Endothelial cell of umbilical vein (primary cell): ENCODE results near the gene ARHGAP10. TPM values are rescaled to one million over a fixed set of nuclear protein-coding genes. Genes with fewer than 3 reads are reported as not detected.

Source experiments
- BruUV-seq: library from RNA; stranded (reverse); fragments of 400-500 nt; replicated peaks from 2 replicates; lab custom pipeline; 2021; lab: Mats Ljungman, UMichigan
- CTCF ChIA-PET: fragments of 300-600, 350-600 bp; sonication (Branson Sonifier 250); formaldehyde crosslinking; loops from one replicate; lab custom pipeline; 2021; ENCODE audit warnings: antibody characterized with exemption, inconsistent platforms; lab: Charles Lee
- POLR2A ChIA-PET: fragments of 300-600, 350-600 bp; sonication (Branson Sonifier 250); formaldehyde crosslinking; loops from one replicate; lab custom pipeline; 2021; ENCODE audit warnings: antibody characterized with exemption, inconsistent platforms; lab: Charles Lee
- DNase-seq: peaks from one replicate; pipeline ENCODE4 v3.0.0-alpha.2; 2011; ENCODE audit warnings: low read depth, low spot score
- FAIRE-seq: peaks from 2 replicates; lab custom pipeline; 2011; peaks lifted over from hg19 to GRCh38; lab: Jason Lieb, UNC
- H2AFZ ChIP-seq: 2 replicates; pipeline ENCODE4 v1.6.0; 2012; ENCODE audit warnings: low read depth, low read length, control low read depth, inconsistent platforms
- H3K27ac ChIP-seq: 2 replicates; pipeline ENCODE4 v1.5.1; 2011; ENCODE audit warnings: low read depth, mild to moderate bottlenecking, control low read depth, low read length, moderate library complexity; ENCODE audit not compliant: insufficient read depth
- H3K27me3 ChIP-seq, 2 experiments: 2 replicates each; pipeline versions ENCODE4 v1.6.0 to v1.6.1; 2011; ENCODE audit warnings: low read length in 2 of 2, mixed read lengths in 1 of 2; ENCODE audit not compliant: control insufficient read depth in 2 of 2, insufficient read depth in 2 of 2
- H3K36me3 ChIP-seq, 2 experiments: 2 replicates in 1 of 2; 3 replicates in 1 of 2; pipeline ENCODE4 v1.5.1; 2011; ENCODE audit warnings: low read length in 2 of 2, mild to moderate bottlenecking in 1 of 2, moderate library complexity in 1 of 2; ENCODE audit not compliant: control insufficient read depth in 2 of 2, insufficient read depth in 2 of 2; ENCODE audit errors: extremely low read depth in 1 of 2
- H3K4me1 ChIP-seq: 3 replicates; pipeline ENCODE4 v1.5.1; 2011; ENCODE audit warnings: mild to moderate bottlenecking, low read length; ENCODE audit not compliant: control insufficient read depth, insufficient read depth; ENCODE audit errors: extremely low read depth
- H3K4me2 ChIP-seq: 2 replicates; pipeline ENCODE4 v1.6.1; 2011; ENCODE audit warnings: low read length, control low read depth, mixed read lengths; ENCODE audit not compliant: insufficient read depth
- H3K4me3 ChIP-seq, 3 experiments: fragments of 200-600 bp in 1 of 3; sonication (generic), shearing (Covaris generic) in 1 of 3; replicated peaks in 1 of 3; 2 replicates each; pipeline ENCODE4 v1.5.1; 2011 to 2016; ENCODE audit warnings: control low read depth in 3 of 3, low read length in 3 of 3, mild to moderate bottlenecking in 2 of 3, inconsistent platforms in 1 of 3, low read depth in 1 of 3, moderate library complexity in 1 of 3; ENCODE audit not compliant: insufficient read depth in 1 of 3
- H3K79me2 ChIP-seq: 2 replicates; pipeline ENCODE4 v1.6.0; 2012; ENCODE audit warnings: low read length, inconsistent platforms; ENCODE audit not compliant: control insufficient read depth, insufficient read depth
- H3K9ac ChIP-seq: replicated peaks from 2 replicates; pipeline ENCODE3; 2011; ENCODE audit warnings: low read length, control low read depth; ENCODE audit not compliant: insufficient read depth; ENCODE audit errors: extremely low read depth
- H3K9me1 ChIP-seq: replicated peaks from 3 replicates; pipeline ENCODE4 v1.6.0; 2011; ENCODE audit warnings: mild to moderate bottlenecking, low read length; ENCODE audit not compliant: control insufficient read depth, insufficient read depth; ENCODE audit errors: extremely low read depth
- H3K9me3 ChIP-seq: replicated peaks from 2 replicates; pipeline ENCODE4 v1.5.1; 2012; ENCODE audit warnings: low read length, inconsistent platforms; ENCODE audit not compliant: control insufficient read depth, insufficient read depth
- H4K20me1 ChIP-seq: replicated peaks from 2 replicates; pipeline ENCODE3; 2011; ENCODE audit warnings: mild to moderate bottlenecking, low read length; ENCODE audit not compliant: control insufficient read depth, insufficient read depth; ENCODE audit errors: extremely low read depth
- CTCF ChIP-seq, 2 donors: IDR thresholded peaks; 1 replicate in 1 of 2; 2 replicates in 1 of 2; pipeline ENCODE4 v1.5.1; 2011; ENCODE audit warnings: low read length in 2 of 2, mild to moderate bottlenecking in 2 of 2, moderate library complexity in 2 of 2, control low read depth in 1 of 2, inconsistent platforms in 1 of 2, low read depth in 1 of 2; ENCODE audit not compliant: insufficient read depth in 1 of 2; ENCODE audit errors: extremely low read depth in 1 of 2
- EZH2 ChIP-seq: IDR thresholded peaks from 2 replicates; pipeline ENCODE4 v1.6.1; 2012; ENCODE audit warnings: borderline replicate concordance, low read depth, mild to moderate bottlenecking, moderate library complexity, low read length, inconsistent platforms; ENCODE audit not compliant: severe bottlenecking
- FOS ChIP-seq: IDR thresholded peaks from 2 replicates; pipeline ENCODE4 v1.6.1; 2011; ENCODE audit warnings: mild to moderate bottlenecking, low read length, moderate library complexity, borderline replicate concordance; ENCODE audit not compliant: insufficient read depth
- GATA2 ChIP-seq: IDR thresholded peaks from 2 replicates; pipeline ENCODE4 v1.7.0; 2011; ENCODE audit warnings: low read depth, mild to moderate bottlenecking, moderate library complexity, mixed read lengths, low read length; ENCODE audit not compliant: insufficient read length, insufficient read depth
- JUN ChIP-seq: IDR thresholded peaks from 2 replicates; pipeline ENCODE4 v1.6.1; 2011; ENCODE audit warnings: borderline replicate concordance, low read depth; ENCODE audit not compliant: insufficient read length, insufficient read depth
- MAX ChIP-seq: IDR thresholded peaks from 2 replicates; pipeline ENCODE4 v1.6.1; 2011; ENCODE audit not compliant: insufficient read depth, insufficient read length
- MYC ChIP-seq: IDR thresholded peaks from one replicate; pipeline ENCODE4 v1.6.1; 2011; ENCODE audit warnings: mild to moderate bottlenecking, low read depth, low read length
- POLR2A ChIP-seq: IDR thresholded peaks from 2 replicates; pipeline ENCODE4 v1.6.1; 2012; ENCODE audit warnings: low read depth, mild to moderate bottlenecking, control low read depth, low read length
- POLR2AphosphoS5 ChIP-seq: IDR thresholded peaks from 2 replicates; pipeline ENCODE4 v1.6.1; 2012; ENCODE audit warnings: low read depth, mild to moderate bottlenecking, control low read depth, low read length, moderate library complexity; ENCODE audit not compliant: insufficient read depth
- dilution Hi-C: fragments of 300-500 bp; cut with MboI; formaldehyde crosslinking; loops from one replicate; pipeline ENCODE4 v1.15.0; 2019; ENCODE audit warnings: low sequenced_read_pairs; ENCODE audit not compliant: extremely low pct_ligation_motif_present
- intact Hi-C: fragments of 100-400 bp; cut with micrococcal nuclease; formaldehyde crosslinking; loops from one replicate; pipeline ENCODE4 v1.10.0; 2022
- polyA plus RNA-seq, 4 experiments: library from polyadenylated mRNA; depleted of rRNA in 3 of 4; stranded (reverse) in 3 of 4; unstranded in 1 of 4; fragments of >200 nt; gene quantifications; 2 replicates each; pipeline versions ENCODE4 v1.2.1 to v1.2.3, GENCODE V29; 2011 to 2012; ENCODE audit warnings: missing spikeins in 1 of 4
- total RNA-seq: library from RNA; stranded (reverse); gene quantifications from 2 replicates; pipeline ENCODE4 v1.2.3, GENCODE V29; 2021

The ARHGAP10 gene
- total and polyA plus RNA-seq, 2 donors (not counting 3 experiments of a cell fraction or from before 2014, with no cell fraction given), result 20.4 to 36.7 TPM

GRCh38 chr4:147756417-147756816, 24.5 kb downstream of the ARHGAP10 start:
- BruUV-seq, result no TSS peak
- H3K36me3 ChIP-seq, result no peaks in the 10 kb centered on the region
- no peaks in the 10 kb centered on the region for H3K9me3 ChIP-seq
- H2AFZ ChIP-seq, result no peak overlapping the region
- no peaks in the 10 kb centered on the region for H3K9me1 ChIP-seq
- CTCF ChIA-PET, result interaction anchor here (1.0 kb wide), 1 partner anchor 109 kb away, joined by 3 read pairs; no protein-coding TSS in a partner anchor
- TF ChIP-seq FOS, result no peak
- no peak for TF ChIP-seq POLR2A
- no peak for TF ChIP-seq CTCF (IDR thresholded peaks at IDR 0.05; ENCODE audit: extremely low read depth in 1 of 2, insufficient read depth in 1 of 2, low read depth in 1 of 2, low read length in 2 of 2)
- no peak for TF ChIP-seq MAX
- TF ChIP-seq MYC, result no peak
- no peak for TF ChIP-seq JUN
- TF ChIP-seq EZH2, result no peak
- no peak for TF ChIP-seq GATA2
- TF ChIP-seq POLR2AphosphoS5, result no peak
- no peaks in the 10 kb centered on the region for H3K27me3 ChIP-seq
- H3K9ac ChIP-seq, result no peak overlapping the region
- H3K4me3 ChIP-seq, result no peak overlapping the region
- DNase-seq, result no peak
- H3K4me2 ChIP-seq, result no peak overlapping the region
- POLR2A ChIA-PET, result interaction anchor here (0.7 kb wide), 1 partner anchor 12 kb away, joined by 7 read pairs; no protein-coding TSS in a partner anchor
- H3K79me2 ChIP-seq, result peaks cover 44% of the 10 kb centered on the region
- dilution Hi-C loops (no loop called here), intact Hi-C loops (loop anchor here (1.0 kb wide), 1 partner anchor 12 kb away; no protein-coding TSS in a partner anchor)
- H4K20me1 ChIP-seq, result no peaks in the 10 kb centered on the region
- peaks cover 11% of the 10 kb centered on the region for H3K4me1 ChIP-seq
- no peak overlapping the region for H3K27ac ChIP-seq
- no peak for FAIRE-seq
